AG08395 (cell line): ENCODE measurements around the gene LACRT.

Source experiments
- DNase-seq: peaks from one replicate; pipeline ENCODE4 v3.0.0; 2012; ENCODE audit warnings: mixed read lengths, low spot score

LACRT gene

DNA sequence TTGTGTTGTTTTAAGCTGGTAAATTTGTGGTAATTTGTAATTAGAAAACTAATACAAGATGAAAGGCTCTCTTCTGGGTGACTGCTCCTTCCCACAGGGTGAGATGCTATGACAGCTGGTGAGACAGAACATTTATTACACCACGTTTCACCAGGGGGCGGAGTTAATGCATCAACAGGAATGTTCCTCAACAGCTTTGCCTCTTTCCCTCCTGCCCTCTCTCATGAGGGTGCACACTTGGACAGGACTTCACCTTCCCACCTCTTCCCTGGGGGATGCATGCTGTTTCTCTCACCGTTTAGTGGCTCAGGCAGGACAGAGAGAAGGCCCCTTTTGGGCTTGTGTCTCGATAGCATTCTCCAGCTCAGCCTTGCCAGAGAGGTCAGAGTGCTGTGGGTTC is 32.9 kb downstream of the LACRT start:
- DNase-seq, result no peak

DNA sequence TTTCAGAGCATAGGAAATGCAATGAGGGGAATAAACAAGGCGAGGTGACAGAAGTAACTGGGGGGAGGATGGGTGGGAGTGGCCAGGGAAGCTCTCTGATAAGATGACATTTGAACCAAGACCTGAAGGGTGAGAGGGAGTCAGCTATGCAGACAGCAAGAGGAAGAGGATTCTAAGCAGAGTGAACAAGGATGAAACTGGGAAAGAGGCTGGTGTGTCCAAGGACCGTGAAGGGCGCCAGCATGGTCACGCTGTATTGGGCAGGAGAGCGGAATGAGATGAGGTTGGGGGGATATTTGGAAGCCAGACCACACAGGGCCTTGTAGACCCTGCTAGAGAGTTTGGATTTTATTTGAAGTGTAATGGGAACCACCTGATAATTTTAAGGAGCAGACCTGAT is 35.7 kb downstream of the LACRT start:
- no peak for DNase-seq

- DNase-seq, result peak; percentile 80
Observed at GRCh38 chr12:54596526-54596946, 38.2 kb downstream of the LACRT start.

DNA sequence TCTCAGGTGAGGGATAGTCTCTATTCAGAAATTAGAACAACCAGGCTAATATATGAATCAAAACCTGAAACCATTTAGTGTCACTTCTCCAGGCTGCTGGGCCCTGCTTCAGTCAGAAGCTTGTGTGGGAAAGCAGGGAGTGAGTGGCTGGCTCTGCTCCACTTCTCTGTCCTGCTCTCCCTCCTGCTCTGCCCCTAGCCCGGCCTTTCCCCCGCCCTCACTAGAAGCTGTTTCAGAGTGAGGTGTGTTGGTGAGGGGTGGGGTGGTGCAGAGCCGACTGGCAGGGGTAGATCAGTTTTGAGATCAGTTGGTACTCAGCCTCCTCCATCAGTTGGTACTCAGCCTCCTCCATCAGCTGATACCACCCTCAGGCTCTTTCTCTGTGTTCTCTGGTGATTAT is 39.2 kb downstream of the LACRT start:
- no peak for DNase-seq

DNA sequence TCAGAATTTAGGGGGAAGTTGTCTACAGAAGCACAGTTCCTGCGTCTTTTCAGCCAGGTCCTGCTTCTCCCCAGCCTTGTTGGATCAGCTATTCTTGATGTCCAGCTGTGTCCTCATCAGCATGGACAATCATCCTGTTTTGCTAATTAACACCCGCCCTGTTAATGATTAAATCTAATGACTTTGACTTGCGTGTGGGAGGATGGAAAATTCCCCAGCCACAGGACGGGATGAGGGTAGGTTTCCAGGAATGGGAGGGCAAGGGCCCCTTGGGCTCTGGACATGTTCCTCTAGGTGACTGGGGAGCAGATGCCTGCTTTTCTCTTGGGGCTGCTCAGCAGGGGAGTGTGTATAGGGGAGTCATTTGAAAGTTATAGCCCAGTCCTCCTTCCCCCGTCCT is 41.0 kb downstream of the LACRT start:
- DNase-seq, result no peak

GRCh38 chr12:54593135-54593534 is 41.6 kb downstream of the LACRT start:
- DNase-seq, result no peak

DNA sequence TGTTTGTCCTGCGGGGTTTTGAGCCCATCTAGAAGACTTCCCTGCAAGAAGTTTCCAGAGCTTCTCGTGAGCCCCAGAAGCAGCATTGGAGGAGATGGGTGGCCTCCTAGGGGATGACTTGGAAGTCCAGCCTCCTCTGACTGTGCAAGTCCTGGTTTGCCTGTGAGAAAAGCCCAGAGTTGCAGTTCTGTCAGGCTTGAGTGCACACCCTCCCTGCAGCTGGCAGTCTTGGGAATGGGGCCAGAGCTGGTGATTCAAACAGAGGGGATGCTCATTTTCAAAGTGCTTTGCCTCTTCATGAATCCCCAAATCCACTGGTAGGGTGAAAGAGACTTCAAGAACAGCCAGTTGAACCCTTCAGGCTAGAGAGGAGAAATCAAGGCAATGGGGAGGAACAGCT is 42.4 kb downstream of the LACRT start:
- DNase-seq, result peak; percentile 31

DNA sequence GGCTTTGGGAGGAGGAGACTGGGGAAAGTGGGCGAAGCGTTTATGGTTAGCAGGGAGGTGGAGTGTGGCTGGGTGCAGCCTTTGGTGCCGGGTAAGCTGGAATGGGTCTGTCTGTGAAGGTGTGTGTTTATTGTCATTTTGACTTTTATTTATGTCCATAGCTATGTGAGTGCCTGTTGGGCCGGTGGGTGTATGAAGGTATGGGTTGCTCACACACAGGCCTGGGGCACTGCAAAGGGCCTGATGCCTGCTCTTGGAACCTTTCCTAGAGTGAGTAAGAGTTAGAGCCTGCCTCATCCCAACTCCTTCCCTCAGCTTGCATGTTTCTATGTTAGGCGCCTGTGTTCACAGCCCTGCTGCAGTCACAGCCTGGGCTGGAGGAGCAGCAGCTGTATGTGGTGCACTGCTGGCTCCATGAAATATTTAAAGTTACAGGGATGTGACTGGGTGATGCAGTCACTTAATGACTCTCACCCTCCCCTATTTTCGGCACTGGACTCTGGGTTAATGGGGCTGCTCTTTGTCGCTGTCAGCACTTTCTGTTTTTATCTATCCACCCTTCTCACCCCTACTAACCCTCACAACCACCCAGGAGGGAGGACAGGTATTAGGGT is 43.6 kb downstream of the LACRT start:
- peak; percentile 32 for DNase-seq

- DNase-seq, result no peak
Observed at GRCh38 chr12:54589964-54590363, 44.7 kb downstream of the LACRT start.

DNA sequence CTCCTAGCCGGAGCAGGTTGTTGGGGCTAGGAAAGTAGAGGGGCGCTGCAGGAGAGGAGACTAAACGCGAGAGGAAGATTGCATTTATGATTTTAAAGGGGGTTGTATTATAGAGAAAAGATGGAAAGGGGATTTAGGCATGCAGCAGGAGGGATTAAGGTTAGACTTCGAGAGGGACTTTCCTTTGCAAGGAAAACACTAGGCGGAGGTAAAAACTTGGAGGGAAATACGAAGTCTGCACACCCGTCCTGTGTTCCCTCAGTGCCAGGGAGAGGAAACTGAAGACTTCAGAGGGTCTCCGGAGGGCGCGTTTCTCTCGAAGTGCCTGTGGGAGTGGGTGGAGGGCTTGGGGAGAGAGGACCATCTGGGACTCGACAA is 45.8 kb downstream of the LACRT start:
- DNase-seq, result no peak

GRCh38 chr12:54588110-54588889 is 46.4 kb downstream of the LACRT start, which contains the start of gene PPP1R1A:
Gene PPP1R1A (minus strand): TSS chr12:54588659. CDS start chr12:54588488, 171 bp downstream.
- DNase-seq, result no peak

GRCh38 chr12:54587315-54587873 is 47.3 kb downstream of the LACRT start:
- DNase-seq, result no peak

DNA sequence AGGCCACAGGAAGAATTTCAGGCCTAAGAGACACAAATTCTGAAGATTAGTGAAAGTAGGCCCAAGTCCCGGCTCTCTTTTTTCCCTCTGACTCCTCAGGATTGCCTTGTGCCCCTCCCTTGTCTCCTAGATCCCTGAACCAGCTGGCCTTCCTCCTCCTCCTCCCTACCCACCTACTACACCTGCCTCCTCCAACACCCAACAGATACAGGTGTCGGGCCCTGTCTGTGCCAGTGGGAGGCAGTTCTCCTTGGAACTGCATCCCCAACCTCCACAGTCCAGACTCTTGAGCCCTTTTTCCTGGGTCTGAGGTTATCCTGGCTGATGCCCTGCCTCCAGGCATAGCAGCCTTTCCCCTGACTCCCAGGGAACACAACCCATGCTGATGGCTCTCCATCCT is 48.1 kb downstream of the LACRT start:
- no peak for DNase-seq

- no peak for DNase-seq
Observed at GRCh38 chr12:54585243-54585642, 49.5 kb downstream of the LACRT start.

GRCh38 chr12:54584128-54584527 is 50.6 kb downstream of the LACRT start:
- no peak for DNase-seq

- DNase-seq, result no peak
Observed at GRCh38 chr12:54583726-54584125, 51.0 kb downstream of the LACRT start.

- DNase-seq, result no peak
Observed at GRCh38 chr12:54581412-54581811, 53.3 kb downstream of the LACRT start.
